Measurements from ENCODE around the gene ST6GALNAC5. TPM values are rescaled to one million over a fixed set of nuclear protein-coding genes. Genes with fewer than 3 reads are reported as not detected.
"Not testable (repeated sequence)": the region's sequence is repeated elsewhere in the genome, so short reads cannot be mapped to it uniquely, and the experiment has no call there.

Gene ST6GALNAC5
- 7.3 and 13.1 TPM in 2 replicates for total RNA-seq (2014; rRNA removed)
- 3.7 TPM for polyA plus RNA-seq (2012)

GRCh38 chr1:76867342-76868130, at the start of gene ST6GALNAC5:
TSS of gene ST6GALNAC5 (plus strand) at chr1:76867480.
- peak; percentile 56 for DNase-seq (ENCODE audit: low read depth)

- no peak for DNase-seq (ENCODE audit: low read depth)
These were observed 47.3 kb upstream of the ST6GALNAC5 start for GRCh38 chr1:76820028-76820427.

GRCh38 chr1:76822961-76823360, 44.3 kb upstream of the ST6GALNAC5 start:
- not testable (repeated sequence) for DNase-seq (ENCODE audit: low read depth)

DNA sequence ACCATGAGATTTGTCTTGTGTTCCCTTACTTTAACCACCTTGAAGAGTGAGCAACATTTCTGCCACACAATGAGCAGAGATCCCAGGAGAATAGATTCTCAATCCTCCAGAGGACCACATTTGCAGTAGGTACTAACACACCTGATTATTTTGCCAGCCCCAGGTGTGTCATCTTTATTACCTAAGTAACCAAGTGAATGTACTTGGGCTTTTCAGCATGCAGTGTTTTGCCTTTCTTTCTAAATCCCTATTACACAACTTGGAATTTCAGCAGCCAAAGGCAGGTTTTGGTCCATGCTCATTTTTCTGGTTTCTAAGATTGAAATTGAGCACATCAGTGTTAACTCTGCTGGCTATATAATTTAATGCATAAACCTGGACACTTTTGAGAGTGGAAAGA, 43.2 kb upstream of the ST6GALNAC5 start:
- DNase-seq (ENCODE audit: low read depth), result no peak

- peak; percentile 84 for DNase-seq (ENCODE audit: low read depth)
These were observed 41.0 kb upstream of the ST6GALNAC5 start for GRCh38 chr1:76826072-76826845.

DNA sequence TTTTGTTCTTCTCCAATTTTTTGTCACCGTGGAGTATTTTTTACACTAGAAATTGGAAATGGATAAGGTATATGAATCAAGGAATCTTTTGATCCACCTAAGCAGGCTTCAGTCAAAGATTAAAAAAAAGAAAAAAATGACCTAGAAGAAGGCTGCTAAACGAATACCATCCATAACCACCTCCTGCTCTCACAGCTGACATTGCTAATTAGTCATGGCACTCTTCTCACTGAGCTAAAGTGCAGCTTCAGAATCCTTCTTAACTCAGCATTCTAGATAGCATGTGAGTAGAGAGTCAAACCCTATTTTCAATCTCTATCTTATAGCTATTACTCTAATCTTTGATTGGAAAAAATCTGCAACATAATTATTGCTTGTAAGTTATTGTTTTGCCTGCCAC, 40.2 kb upstream of the ST6GALNAC5 start:
- DNase-seq (ENCODE audit: low read depth), result peak; percentile 53

GRCh38 chr1:76830373-76830772, 36.9 kb upstream of the ST6GALNAC5 start:
- DNase-seq (ENCODE audit: low read depth), result no peak

- no peak for DNase-seq (ENCODE audit: low read depth)
These were observed 34.8 kb upstream of the ST6GALNAC5 start for GRCh38 chr1:76832521-76832920.

DNA sequence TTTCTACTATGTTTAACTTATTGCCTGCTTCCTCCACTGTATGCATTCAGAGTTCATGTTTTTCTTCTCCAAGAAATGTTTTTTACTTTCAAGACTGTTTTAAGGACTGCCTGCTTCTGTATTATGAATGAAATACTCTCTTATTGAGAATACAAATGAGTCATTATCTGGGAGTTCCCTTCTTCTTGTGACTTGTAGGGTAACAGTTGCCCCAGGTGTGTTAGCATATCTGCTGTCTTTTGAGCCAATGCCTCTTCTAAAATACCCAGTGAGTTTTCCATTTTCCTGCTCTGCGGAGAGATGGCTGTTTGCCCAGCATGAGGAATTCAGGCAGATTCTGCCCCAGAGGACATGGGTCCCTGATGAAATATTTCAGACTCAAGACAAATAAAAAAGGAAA, 34.1 kb upstream of the ST6GALNAC5 start:
- DNase-seq (ENCODE audit: low read depth), result no peak

DNA sequence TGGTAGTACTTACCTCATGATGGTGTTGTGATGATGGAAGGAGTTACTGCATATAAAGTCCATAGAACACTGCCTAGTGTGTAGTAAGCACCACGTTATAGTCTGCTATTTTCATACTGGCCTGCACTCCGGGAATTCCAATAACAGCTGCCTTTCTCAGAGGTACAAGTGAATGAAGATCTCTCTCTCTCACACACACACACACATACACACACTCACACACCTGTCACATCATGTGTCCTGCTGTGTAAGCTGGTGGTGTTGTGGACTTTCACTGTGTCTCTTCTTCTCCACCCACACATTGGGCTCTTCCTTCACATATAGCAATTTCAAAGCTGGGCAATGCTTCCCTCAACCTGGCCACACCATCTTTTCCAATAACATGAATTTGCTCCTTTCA, 33.4 kb upstream of the ST6GALNAC5 start:
- DNase-seq (ENCODE audit: low read depth), result no peak

DNA sequence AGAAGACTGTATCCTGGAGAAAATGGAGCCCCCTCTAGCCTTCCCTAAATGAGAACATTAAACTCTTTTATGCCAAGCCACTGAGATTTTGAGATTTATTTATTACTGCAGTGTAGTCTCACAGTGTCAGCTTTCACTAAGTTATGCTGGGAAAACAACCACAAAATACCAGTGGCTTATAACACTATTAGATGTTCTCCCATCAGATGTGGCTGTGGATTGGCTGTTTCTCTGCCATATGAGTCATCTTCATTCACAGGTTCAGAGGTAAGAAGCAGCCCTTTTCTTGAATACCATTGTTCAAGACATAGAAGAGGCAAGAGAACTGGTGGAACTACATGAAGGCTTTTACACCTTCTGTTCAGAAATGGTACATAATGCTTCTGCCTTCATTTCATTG, 32.1 kb upstream of the ST6GALNAC5 start:
- peak; percentile 85 for DNase-seq (ENCODE audit: low read depth)

DNA sequence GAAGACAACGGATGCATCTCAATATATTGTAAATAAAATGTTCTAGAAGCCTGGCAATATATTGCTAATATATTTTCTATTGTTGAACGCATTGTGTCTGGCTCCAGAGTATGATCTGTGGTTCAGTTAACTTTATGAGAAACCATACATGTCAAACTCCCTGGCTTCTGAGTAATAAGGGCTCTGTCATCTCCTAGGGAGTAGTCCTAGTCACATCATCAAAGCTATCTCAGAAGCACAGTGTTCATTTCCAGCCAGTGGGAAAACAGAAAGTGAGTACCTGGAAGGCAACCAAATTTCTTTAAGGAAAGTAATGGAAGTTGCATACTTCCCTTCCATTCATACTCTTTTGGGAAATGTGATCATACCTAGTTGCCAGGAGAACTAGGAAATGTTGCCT, 27.0 kb upstream of the ST6GALNAC5 start:
- DNase-seq (ENCODE audit: low read depth), result no peak

DNA sequence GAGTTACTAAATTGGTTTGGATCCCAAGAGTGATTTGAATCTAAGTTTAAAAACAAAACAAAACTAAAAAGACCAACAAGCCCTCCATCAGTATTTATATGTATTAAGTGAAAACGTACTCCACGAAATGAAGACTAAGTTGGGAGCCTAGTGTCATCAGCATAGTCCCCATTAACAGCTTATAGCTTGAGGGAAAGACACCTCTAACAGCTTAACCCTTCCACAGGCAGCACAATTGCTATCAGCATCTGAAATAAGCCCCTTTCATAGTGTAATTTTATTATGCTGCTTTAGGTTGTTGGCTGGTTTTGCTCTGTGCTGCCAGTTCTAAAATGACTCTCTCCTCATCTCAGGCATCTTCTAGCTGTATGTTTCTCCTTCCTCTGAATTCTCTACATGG, 25.8 kb upstream of the ST6GALNAC5 start:
- no peak for DNase-seq (ENCODE audit: low read depth)

- DNase-seq (ENCODE audit: low read depth), result no peak
These were observed 23.3 kb upstream of the ST6GALNAC5 start for GRCh38 chr1:76843821-76844464.

- no peak for DNase-seq (ENCODE audit: low read depth)
These were observed 13.0 kb upstream of the ST6GALNAC5 start for GRCh38 chr1:76854255-76854654.

GRCh38 chr1:76856104-76856503, 11.2 kb upstream of the ST6GALNAC5 start:
- no peak for DNase-seq (ENCODE audit: low read depth)

DNA sequence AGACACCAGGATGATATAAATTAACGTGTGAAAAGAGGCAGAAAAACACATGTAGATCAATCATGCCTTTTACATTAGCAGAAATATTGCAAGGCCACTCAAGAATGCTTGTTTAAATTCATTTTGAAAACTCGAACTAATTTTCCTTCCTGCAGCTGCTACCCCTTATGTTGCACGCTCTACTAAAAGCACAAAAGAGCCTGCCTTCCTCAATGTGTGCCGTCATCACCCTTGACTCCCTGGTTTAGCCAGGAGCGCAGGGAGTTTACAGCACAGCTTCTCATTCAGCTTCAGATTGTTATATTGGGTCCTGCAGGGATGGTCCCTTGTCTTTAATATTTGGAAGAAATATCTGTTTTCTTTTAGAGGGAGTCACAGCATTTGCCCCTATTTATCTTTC, 10.1 kb upstream of the ST6GALNAC5 start:
- DNase-seq (ENCODE audit: low read depth), result no peak

DNA sequence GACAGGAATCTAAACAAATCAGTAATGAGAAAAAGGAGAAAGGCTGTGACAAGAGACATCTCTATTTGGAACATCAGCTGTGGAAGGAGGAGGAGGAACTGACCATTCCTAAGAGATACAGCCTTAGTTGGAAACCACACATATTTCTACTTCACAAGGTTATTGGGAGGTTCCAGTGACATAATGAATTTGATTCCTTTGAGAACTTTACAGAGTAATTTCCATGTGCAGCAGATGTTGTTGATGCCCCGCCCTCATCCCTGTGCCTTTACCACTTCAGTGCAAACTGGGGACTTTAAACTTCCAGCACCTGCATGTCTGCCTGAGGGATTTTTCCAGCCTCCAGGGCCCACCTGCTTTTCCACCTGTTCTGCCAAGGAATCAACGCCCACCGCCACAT, 9.3 kb upstream of the ST6GALNAC5 start:
- DNase-seq (ENCODE audit: low read depth), result peak; percentile 9

- no peak for DNase-seq (ENCODE audit: low read depth)
These were observed 6.1 kb upstream of the ST6GALNAC5 start for GRCh38 chr1:76861149-76861548.

DNA sequence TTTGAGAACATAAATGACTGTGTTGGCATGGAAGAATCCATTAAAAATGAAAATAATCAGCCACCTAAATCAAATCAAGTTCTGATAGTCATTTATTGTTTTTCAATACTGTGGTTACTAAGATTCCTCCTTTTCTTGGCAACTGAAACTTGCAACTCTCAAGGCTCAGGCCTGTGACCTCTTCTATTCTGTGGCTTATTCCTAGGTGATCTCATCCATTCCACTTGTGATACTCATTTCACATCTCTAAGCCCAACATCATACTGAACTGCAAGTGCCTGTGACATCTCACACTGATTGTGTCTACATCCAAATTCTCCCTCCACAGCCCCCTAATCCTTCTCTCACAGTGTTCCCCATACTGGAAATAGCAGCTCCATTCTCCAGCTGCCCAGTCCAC, 4.8 kb upstream of the ST6GALNAC5 start:
- peak; percentile 72 for DNase-seq (ENCODE audit: low read depth)

DNA sequence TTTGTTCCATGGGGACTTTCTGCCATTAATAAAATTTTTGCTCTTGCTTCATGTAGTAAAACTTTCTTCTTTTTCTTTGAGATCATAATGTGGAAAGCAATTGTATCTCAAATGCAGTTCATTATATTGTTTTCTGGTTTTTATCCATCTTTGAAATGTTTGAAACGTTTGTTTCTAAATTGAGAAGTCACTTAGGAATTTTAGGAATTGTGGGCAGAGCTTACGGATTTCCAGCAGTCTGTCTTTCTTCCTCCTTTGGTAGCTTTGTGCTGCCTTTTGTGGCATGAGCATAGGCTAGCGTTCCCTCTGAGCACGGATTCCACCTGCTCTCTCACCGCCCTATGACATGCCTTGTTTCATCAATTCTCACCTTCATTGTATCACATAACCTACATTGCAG, 2.9 kb upstream of the ST6GALNAC5 start:
- DNase-seq (ENCODE audit: low read depth), result peak; percentile 10

DNA sequence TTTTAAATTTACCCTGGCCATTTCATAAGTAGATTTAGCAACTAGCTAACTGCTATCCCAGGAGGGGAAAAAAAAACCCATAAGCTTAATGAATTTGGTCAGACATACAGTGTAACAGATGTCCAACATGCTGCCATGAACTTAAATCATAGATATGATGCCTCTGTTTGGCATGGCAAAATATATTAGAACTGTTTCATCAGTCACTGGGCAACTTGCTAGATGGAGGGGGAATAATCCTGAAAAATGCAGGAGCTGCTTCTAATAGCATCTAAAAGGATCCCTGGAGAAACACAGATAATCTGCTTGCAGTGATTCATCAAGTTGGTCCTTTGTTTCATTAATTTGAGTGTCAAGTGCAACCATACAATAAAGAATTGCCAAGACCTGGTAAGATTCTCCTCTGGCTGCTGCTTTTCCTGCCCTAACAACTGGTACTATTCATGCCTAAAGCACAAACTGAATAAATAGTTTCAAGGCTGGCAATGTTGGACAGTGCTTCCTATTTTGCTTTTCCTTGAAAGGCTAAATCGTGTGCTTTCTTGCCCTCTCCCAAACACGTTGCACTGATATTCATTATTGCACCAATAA, 1.5 kb upstream of the ST6GALNAC5 start:
- DNase-seq (ENCODE audit: low read depth), result no peak

Data from LHCN-M2 (cell line).